ENCODE data around the gene GARIN5A.

The GARIN5A gene

DNA sequence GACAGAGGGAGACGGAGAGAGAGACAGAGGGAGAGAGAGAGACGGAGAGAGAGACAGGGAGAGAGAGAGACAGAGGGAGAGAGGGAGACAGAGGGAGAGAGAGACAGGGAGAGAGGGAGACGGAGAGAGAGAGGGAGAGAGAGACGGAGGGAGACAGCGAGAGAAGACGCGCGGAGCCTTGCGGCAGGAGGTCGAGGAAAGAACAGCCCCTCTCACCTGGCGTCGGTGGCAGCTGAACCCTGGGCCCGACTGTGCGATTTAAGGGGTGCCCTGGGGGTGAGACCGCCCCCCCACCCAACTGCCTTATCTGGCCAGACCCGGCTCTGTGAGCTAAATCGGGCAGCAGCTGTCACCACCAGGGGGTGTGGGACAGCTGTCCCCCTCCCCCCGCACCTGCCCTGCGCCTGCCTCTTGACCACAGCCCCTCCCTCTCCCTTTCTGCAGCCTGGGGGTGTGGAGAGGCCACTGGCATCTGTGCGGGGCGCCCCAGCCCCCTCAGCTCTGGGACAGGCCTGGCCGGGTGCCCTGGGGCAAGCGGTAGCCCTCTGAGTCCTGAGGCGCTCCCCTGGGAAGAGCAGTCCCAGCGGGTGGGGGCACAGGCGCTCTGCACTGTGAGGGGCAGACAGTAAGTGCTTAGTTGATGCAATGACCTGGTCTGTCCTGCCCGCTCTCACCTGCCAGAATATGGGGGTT, 23.6 kb upstream of the GARIN5A start:
- Histone ChIP-seq H3K9me3 (ENCODE audit: control insufficient read depth, insufficient read depth, low read length) (no peaks in the 10 kb centered on the region), H3K36me3 (ENCODE audit: insufficient read depth, low read length) (no peaks in the 10 kb centered on the region), H3K4me1 (ENCODE audit: insufficient read depth, low read length) (peaks cover 10% of the 10 kb centered on the region; the same call in 1 of the 2 replicates), H3K9ac (ENCODE audit: low read depth, low read length) (peak overlapping the region; percentile 42)

GRCh38 chr19:50498219-50499056, 21.8 kb upstream of the GARIN5A start:
- H3K9me3 ChIP-seq (ENCODE audit: control insufficient read depth, insufficient read depth, low read length): no peaks in the 10 kb centered on the region
- peaks cover 10% of the 10 kb centered on the region; the same call in 1 of the 2 replicates for H3K4me1 ChIP-seq (ENCODE audit: insufficient read depth, low read length)
- no peak overlapping the region for H3K9ac ChIP-seq (ENCODE audit: low read depth, low read length)
- no peaks in the 10 kb centered on the region for H3K36me3 ChIP-seq (ENCODE audit: insufficient read depth, low read length)

- no peaks in the 10 kb centered on the region for H3K9me3 ChIP-seq (ENCODE audit: control insufficient read depth, insufficient read depth, low read length)
- H3K9ac ChIP-seq (ENCODE audit: low read depth, low read length): no peak overlapping the region
- peaks cover 10% of the 10 kb centered on the region; the same call in 1 of the 2 replicates for H3K4me1 ChIP-seq (ENCODE audit: insufficient read depth, low read length)
- H3K36me3 ChIP-seq (ENCODE audit: insufficient read depth, low read length): no peaks in the 10 kb centered on the region
Measured at GRCh38 chr19:50497022-50497405, 20.4 kb upstream of the GARIN5A start.

DNA sequence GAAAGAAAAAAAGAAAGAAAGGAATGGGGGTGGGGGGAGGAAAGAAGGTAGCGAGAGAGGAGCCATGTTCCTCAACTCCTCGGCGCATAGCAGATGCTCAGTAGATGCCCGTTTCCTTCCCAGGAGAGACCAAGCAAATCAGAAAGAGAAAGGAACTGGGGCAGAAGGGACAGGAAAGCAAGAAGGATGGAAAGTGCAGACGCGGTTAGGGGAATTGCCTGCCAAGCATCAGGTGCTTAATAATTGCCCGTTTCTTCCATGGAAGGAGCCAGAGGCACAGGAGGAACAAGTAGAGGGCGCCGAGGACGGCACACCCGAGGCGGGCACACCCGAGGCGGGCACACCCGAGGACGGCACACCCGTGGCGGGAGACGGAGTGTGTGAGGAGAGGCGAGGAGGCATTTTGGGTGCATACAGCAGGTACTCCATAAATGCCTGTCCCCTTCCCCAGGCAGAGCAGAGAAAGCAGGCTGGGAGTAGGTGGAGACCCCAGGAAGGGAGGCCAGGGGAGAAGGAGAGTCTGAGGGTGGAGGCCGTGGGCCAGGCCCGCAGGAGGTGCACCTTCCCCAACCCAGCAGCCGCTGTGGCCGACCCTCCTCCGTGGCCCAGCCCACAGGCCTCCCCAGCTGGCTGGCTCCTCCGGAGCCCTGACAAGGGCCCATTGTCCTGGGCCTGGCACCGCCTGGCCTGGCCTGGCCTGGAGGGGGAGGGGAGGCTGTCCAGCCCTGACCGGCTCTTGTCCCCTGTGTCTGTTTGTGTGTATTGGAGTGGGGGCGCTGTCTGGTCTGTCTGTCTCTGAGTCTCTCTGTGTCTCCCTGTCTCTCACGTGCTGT, 19.8 kb upstream of the GARIN5A start:
- Histone ChIP-seq H3K9me3 (ENCODE audit: control insufficient read depth, insufficient read depth, low read length) (no peaks in the 10 kb centered on the region), H3K36me3 (ENCODE audit: insufficient read depth, low read length) (no peaks in the 10 kb centered on the region), H3K9ac (ENCODE audit: low read depth, low read length) (no peak overlapping the region), H3K4me1 (ENCODE audit: insufficient read depth, low read length) (peaks cover 13% of the 10 kb centered on the region)

GRCh38 chr19:50495020-50495531, 18.4 kb upstream of the GARIN5A start:
- H3K4me1 ChIP-seq (ENCODE audit: insufficient read depth, low read length): peaks cover 8% of the 10 kb centered on the region
- no peaks in the 10 kb centered on the region for H3K36me3 ChIP-seq (ENCODE audit: insufficient read depth, low read length)
- no peaks in the 10 kb centered on the region for H3K9me3 ChIP-seq (ENCODE audit: control insufficient read depth, insufficient read depth, low read length)
- H3K9ac ChIP-seq (ENCODE audit: low read depth, low read length): no peak overlapping the region

- H3K4me1 ChIP-seq (ENCODE audit: insufficient read depth, low read length): peaks cover 8% of the 10 kb centered on the region
- H3K9me3 ChIP-seq (ENCODE audit: control insufficient read depth, insufficient read depth, low read length): no peaks in the 10 kb centered on the region
- no peak overlapping the region for H3K9ac ChIP-seq (ENCODE audit: low read depth, low read length)
- no peaks in the 10 kb centered on the region for H3K36me3 ChIP-seq (ENCODE audit: insufficient read depth, low read length)
Measured at GRCh38 chr19:50494186-50495019, 17.8 kb upstream of the GARIN5A start.

DNA sequence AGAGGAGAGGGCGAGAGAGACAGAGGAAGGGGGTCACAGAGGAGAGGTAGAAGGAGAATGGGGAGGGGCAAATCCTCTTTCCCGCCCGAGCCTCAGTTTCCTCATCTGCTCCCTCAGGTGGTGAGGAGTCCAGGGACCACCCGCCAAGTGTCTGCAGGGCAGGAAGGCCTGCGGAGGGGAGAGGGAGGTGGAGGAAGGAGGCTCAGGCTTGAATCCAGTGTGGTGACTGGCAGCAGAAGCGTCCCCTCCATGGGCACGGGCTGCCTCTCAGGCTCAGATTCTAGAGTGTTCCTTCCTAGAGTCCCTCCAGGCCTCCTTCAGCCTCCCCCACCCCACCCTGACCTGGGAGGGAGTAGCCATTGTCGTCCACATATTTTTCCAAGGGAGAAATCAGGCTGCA, 16.5 kb upstream of the GARIN5A start:
- H3K9ac ChIP-seq (ENCODE audit: low read depth, low read length): no peak overlapping the region
- H3K4me1 ChIP-seq (ENCODE audit: insufficient read depth, low read length): peaks cover 8% of the 10 kb centered on the region
- H3K36me3 ChIP-seq (ENCODE audit: insufficient read depth, low read length): no peaks in the 10 kb centered on the region
- H3K9me3 ChIP-seq (ENCODE audit: control insufficient read depth, insufficient read depth, low read length): no peaks in the 10 kb centered on the region

DNA sequence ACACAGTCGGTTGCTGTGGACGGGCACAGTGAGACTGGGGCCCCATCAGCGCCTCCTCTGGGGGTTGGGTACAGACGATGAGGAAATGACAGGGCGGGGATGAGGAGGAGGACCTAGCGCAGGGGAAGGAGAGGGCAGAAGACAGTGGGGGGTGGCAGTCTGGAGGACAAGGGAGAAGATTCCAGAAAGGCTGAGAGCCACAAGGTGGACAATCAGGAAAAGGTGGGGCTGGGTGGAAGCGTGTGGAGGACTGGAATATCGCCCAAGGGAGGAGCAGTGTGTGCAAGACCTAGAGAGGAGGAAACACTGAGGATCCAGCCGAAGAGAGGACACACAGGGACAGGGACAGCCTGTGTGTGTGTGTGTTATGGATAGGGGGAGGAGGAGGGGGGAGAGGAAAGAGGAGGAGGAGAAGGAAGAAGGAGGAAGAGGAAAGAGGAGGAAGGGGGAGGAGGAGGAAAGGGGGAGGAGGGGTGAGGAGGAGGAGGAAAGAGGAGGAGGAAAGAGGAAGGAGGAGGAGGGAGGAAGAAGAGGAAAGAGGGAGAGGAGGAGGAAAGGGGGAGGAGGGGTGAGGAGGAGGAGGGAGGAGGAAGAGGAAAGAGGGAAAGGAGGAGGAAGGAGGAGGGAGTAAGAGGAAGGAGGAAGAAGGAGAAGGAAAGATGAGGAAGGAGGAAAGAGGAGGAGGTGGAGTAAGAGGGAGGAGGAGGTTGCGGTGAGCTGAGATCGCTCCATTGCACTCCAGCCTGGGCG, 15.8 kb upstream of the GARIN5A start:
- H3K9me3 ChIP-seq (ENCODE audit: control insufficient read depth, insufficient read depth, low read length): no peaks in the 10 kb centered on the region
- H3K4me1 ChIP-seq (ENCODE audit: insufficient read depth, low read length): peaks cover 8% of the 10 kb centered on the region
- H3K9ac ChIP-seq (ENCODE audit: low read depth, low read length): peak overlapping the region; percentile 16; the same call in 1 of the 2 replicates
- H3K36me3 ChIP-seq (ENCODE audit: insufficient read depth, low read length): no peaks in the 10 kb centered on the region

- Histone ChIP-seq H3K36me3 (ENCODE audit: insufficient read depth, low read length) (no peaks in the 10 kb centered on the region), H3K4me1 (ENCODE audit: insufficient read depth, low read length) (peaks cover 8% of the 10 kb centered on the region; the same call in 1 of the 2 replicates), H3K9me3 (ENCODE audit: control insufficient read depth, insufficient read depth, low read length) (peaks cover 6% of the 10 kb centered on the region), H3K9ac (ENCODE audit: low read depth, low read length) (no peak overlapping the region; the same call in 1 of the 2 replicates)
Measured at GRCh38 chr19:50490991-50491472, 14.4 kb upstream of the GARIN5A start.

- Histone ChIP-seq H3K36me3 (ENCODE audit: insufficient read depth, low read length) (no peaks in the 10 kb centered on the region), H3K4me1 (ENCODE audit: insufficient read depth, low read length) (peaks cover 8% of the 10 kb centered on the region; the same call in 1 of the 2 replicates), H3K9me3 (ENCODE audit: control insufficient read depth, insufficient read depth, low read length) (peaks cover 11% of the 10 kb centered on the region), H3K9ac (ENCODE audit: low read depth, low read length) (peak overlapping the region; percentile 20; the same call in 1 of the 2 replicates)
Measured at GRCh38 chr19:50490411-50490811, 13.8 kb upstream of the GARIN5A start.

DNA sequence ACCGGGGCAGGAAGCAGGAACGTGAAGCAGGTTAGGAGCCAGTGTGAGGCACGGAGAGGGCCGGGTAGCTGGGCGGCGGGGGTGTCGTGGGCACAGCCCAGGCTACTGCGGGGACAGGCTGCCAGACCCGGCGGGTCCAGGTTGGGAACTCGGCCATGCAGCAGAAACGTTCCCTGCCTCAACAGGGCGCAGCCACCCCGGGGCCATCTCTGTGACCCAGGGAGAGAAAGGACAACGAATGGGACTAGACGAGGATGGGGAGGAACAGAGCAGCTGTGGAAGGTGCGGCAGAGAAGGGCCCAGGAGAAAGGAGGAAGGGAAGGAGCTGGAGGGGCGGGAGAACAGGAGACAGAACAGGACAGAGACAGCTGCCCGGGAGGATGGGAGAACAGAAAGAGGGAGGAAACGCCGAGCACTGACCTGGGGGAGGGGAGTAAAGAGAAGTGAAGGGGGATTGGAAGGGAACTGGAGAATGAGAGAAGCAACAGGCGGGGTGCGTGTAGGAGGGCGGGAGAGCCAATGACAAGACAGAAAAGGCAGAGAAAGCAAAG, 12.9 kb upstream of the GARIN5A start:
- H3K36me3 ChIP-seq (ENCODE audit: insufficient read depth, low read length): no peaks in the 10 kb centered on the region
- peaks cover 11% of the 10 kb centered on the region for H3K9me3 ChIP-seq (ENCODE audit: control insufficient read depth, insufficient read depth, low read length)
- peak overlapping the region; percentile 37; the same call in 1 of the 2 replicates for H3K9ac ChIP-seq (ENCODE audit: low read depth, low read length)
- peaks cover 8% of the 10 kb centered on the region; the same call in 1 of the 2 replicates for H3K4me1 ChIP-seq (ENCODE audit: insufficient read depth, low read length)

DNA sequence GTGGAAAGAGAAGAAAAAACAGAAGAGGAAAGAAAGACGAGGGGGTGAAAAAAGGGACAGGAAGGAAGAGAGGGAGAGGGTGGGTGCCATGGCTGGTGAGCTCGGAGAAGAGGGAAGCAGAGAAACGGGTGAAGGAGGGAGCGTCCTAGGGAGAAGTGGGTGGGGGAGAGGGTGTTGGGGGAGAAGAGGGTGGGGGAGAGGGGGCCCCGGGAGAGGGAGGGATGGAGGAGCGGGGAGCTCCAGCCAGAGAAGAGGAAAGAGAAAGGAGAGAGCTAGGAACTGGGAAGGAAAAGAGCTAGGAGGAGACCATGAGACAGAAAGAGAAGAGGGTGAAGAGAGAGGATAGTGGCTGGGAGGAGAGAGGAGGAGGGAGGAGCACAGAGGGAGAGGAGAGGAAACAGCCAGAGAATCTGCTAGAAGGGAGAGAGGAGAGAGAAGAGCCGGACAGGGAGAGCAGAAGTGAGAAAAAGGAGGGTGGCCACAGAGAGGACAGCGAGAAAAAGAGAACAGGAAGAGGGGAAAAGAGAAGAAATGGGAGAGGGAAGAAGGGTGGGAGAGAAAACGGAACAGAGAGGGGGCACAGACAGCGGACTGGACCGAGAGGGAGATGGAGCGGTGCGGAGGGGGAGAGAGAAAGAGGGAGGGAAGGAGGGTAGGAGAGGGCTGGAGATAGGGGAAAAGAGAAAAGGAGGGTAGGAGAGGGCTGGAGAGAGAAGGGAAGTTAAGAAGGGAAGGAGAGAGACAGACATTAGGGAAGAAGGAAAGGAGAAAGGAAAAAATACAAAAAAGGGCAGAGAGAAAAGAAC, 11.9 kb upstream of the GARIN5A start:
- Histone ChIP-seq H3K4me1 (ENCODE audit: insufficient read depth, low read length) (peaks cover 8% of the 10 kb centered on the region; the same call in 1 of the 2 replicates), H3K9me3 (ENCODE audit: control insufficient read depth, insufficient read depth, low read length) (peaks cover 11% of the 10 kb centered on the region), H3K36me3 (ENCODE audit: insufficient read depth, low read length) (no peaks in the 10 kb centered on the region), H3K9ac (ENCODE audit: low read depth, low read length) (peak overlapping the region; percentile 11; the same call in 1 of the 2 replicates)

Data from ES-I3 (cell line).